LNCAP (cell line): ENCODE data around the gene ACER2.

ENCODE experiments used
- TF ChIP-seq, protein P1 (sequence below): fragments of 450-650 bp; IDR thresholded peaks from 2 replicates; pipeline ENCODE4 v1.5.1; 2017; ENCODE audit warnings: mild to moderate bottlenecking

Gene ACER2

DNA sequence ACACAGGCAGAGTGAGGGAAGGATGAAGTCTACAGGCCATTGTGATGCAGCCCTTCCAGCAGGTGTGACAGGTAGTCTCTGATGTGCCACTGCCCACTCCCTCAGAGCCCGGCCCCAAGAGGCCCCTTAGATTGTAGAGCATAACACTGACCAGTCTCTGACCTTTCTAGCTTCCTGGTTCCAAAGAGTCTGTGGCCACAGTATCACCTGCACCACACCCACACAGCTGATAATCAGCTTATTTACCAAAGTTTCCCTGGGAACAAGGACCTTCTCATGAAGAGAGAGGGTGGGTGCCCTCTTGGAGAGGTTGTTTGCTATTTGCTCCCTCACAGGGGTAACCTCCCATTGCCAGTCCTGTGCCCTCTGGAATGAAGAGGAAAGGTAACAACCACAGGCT lies 11.0 kb upstream of the ACER2 start:
- TF ChIP-seq, protein P1, sequence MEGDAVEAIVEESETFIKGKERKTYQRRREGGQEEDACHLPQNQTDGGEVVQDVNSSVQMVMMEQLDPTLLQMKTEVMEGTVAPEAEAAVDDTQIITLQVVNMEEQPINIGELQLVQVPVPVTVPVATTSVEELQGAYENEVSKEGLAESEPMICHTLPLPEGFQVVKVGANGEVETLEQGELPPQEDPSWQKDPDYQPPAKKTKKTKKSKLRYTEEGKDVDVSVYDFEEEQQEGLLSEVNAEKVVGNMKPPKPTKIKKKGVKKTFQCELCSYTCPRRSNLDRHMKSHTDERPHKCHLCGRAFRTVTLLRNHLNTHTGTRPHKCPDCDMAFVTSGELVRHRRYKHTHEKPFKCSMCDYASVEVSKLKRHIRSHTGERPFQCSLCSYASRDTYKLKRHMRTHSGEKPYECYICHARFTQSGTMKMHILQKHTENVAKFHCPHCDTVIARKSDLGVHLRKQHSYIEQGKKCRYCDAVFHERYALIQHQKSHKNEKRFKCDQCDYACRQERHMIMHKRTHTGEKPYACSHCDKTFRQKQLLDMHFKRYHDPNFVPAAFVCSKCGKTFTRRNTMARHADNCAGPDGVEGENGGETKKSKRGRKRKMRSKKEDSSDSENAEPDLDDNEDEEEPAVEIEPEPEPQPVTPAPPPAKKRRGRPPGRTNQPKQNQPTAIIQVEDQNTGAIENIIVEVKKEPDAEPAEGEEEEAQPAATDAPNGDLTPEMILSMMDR: no peak

DNA sequence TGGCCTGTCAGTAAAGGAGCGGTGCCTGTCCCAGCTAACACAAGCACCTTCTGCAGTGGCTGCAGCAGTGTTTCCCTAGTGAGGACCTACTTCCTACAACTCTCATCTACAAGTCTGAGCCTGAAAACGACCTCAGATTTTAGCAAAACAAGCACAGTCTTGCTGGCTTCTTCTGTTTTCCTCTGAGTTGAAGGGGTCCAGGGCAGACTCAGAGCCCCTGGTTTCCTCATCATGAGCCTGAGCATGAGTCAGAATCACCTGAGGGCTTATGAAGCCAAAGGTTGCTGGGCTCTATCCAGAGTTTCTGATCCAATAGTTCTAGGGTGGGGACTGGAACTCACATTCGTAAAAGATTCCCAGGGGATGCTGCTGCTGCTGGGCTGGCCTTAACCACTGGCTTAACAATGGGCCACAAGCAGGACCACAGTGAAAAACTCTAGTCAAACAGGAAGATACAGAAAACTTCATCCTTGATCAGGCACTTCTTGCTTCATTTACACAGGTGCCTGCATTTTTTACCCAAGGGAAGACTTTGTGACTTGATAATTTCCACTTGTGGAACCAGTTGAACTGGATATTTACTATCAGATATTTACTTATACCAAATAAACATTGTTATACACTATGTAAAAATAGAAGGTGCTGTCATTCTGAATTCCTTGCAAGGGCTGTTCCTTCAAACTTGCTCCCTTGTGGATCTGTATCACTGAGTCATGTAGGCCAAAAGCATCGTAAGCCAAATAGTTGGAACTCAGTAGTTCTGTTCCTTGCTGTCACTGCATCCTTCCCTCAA lies 4.3 kb upstream of the ACER2 start:
- TF ChIP-seq, protein P1: no peak

DNA sequence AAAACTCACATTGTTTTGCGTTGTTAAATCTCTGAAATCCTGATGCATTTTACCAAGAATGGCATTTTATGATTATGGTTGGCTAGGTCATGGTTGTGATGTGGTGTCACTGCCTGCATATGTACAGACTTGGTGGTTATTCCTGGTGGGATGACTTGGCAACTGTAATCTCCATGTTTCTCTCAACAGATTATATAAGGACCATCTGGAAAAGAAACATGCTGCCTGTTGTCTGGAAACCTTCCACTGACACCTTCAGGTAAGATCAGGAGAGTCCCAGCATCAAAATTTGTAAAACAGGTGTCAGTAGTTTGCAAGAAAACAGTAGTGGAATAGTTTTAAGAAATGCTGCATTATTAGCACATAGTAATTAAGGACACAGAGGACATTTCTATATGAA lies 3.0 kb upstream of the ACER2 start:
- TF ChIP-seq, protein P1: 0 out of 2 replicates have a peak, but pooled peaks have one; percentile 15

DNA sequence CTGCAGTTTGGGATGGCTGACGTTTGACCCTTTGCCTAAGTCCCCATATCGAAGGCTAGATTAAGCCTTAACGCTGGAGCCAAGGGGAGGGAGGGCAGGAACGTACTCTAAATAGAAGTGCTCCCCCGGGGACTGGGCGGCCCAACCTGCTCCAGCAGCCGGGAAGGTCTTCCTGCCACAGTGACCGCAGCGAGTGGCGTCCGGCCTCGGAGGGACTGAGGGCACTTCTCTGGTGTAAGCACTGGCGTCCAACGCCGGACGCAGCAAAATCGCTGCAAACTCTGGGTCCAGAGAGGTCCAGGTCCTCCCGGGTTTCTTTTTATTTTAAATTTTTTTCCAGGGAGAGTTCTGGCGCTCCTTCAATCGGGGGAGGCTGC lies 505 bp upstream of the ACER2 start:
- TF ChIP-seq, protein P1: no peak

DNA sequence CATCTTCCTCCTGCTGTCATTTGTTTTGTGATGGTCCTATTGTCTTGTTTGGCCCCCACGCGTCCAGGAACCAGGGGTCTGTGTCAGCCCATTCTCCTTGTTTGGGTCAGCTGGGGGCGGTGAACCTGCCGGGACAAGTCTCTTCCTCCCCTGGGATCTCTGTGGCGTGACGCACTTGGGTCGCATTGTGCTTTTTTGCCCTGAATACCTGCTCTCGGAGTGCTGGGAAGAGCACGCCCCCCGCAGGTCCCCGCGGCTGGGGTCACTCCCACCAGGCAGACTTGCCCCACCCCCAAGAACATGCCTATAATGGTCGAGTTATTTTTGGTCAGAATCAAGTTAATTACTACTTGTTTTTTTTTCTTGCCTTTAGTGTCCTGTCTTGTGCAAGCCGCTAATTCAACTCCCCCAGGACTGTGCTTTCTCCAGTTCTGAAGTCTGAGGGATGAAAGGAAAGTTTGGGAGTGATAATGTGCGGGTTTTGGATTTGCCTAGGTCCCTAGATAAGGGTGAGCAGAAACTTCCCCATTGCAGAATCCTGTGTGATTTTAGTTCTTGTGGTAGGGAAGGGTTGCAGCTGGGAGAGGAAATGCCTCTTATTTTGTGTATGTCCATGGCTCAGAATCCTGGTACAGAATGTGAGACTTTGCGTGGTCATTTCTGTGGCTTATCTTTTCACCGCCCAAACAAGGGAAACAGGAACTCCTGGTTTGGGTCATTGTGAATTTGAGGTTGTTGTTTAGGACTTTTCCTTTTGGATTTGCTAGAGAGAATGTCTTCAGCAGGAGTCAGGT lies 789 bp downstream of the ACER2 start:
- TF ChIP-seq, protein P1: no peak

DNA sequence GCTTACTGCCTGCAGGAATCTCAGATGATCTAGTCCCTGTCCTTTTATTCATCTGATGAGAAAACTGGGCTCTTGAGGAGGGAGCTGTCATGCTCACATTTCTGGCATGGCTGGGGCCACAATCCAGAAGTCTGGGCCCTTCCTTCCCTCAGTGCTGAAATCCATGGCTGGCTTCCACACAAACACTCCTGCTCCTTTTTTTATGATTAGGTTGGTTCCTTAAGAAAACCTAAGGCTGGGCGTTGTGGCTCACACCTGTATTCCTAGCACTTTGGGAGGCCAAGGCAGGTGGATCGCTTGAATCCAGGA lies 1.3 kb downstream of the ACER2 start:
- TF ChIP-seq, protein P1: no peak

DNA sequence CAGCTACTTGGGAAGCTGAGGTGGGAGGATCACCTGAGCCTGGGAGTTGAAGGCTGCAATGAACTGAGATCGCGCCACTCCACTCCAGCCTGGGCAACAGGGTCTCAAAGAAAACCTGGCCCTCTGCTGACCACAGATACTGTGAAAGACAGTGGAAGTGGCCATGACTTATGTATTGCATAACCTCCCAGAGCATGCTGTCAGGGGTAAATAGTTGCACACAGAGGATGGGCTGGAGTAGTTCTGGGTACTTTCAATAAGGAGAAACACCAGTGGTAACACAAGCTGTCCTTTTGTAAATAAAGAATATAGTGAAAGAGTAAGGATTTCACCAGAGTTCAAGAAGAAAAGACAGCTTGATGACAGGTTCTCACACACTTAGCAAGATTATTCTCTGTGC lies 1.8 kb downstream of the ACER2 start:
- TF ChIP-seq, protein P1: no peak
